ENCODE results near the gene TGIF2.

DNA sequence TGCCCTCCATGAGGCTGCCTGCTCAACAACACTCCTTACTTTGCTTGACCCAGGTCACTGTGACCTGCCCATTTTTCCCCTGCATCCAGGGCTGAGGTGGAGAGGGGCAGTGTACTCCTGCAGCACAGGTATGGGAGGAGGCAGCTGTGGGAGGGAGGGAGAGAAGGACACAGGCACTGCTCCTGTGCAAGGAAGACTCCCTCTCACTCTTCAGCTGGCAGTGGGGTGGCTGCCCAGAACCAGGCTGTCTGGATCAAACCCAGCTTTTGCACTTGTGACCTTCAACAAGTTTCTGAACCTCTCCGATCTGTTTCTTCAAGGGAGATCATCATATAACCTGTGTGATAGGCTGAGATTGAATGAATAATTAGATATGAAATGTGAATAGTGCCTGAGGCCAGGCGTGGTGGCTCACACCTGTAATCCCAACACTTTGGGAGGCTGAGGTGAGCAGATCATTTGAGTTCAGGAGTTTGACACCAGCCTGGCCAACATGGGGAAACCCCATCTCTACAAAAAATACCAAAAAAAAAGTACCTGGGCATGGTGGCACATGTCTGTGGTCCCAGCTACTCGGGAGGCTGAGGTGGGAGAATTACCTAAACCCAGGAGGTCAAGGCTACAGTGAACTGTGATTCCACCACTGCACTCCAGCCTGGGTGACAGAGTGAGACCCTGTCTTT is 14.1 kb downstream of the TGIF2 start:
- TF ChIP-seq, protein P1, sequence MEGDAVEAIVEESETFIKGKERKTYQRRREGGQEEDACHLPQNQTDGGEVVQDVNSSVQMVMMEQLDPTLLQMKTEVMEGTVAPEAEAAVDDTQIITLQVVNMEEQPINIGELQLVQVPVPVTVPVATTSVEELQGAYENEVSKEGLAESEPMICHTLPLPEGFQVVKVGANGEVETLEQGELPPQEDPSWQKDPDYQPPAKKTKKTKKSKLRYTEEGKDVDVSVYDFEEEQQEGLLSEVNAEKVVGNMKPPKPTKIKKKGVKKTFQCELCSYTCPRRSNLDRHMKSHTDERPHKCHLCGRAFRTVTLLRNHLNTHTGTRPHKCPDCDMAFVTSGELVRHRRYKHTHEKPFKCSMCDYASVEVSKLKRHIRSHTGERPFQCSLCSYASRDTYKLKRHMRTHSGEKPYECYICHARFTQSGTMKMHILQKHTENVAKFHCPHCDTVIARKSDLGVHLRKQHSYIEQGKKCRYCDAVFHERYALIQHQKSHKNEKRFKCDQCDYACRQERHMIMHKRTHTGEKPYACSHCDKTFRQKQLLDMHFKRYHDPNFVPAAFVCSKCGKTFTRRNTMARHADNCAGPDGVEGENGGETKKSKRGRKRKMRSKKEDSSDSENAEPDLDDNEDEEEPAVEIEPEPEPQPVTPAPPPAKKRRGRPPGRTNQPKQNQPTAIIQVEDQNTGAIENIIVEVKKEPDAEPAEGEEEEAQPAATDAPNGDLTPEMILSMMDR (IDR thresholded peaks at IDR 0.05): no peak
- TF ChIP-seq POLR2A (IDR thresholded peaks at IDR 0.05): no peak

Measured in heart left ventricle (tissue), 13 donors.